Activated CD8-positive, alpha-beta memory T cell treated with anti-CD3 and anti-CD28 coated beads for 1 hour (primary cell): ENCODE measurements around the gene ABLIM1.

ENCODE experiments used
- DNase-seq, 2 donors: peaks; one replicate each; pipeline ENCODE4 v3.0.0-alpha.2; 2020; ENCODE audit warnings: low read depth in 1 of 2; ENCODE audit errors: extremely low read depth in 1 of 2

The ABLIM1 gene

DNA sequence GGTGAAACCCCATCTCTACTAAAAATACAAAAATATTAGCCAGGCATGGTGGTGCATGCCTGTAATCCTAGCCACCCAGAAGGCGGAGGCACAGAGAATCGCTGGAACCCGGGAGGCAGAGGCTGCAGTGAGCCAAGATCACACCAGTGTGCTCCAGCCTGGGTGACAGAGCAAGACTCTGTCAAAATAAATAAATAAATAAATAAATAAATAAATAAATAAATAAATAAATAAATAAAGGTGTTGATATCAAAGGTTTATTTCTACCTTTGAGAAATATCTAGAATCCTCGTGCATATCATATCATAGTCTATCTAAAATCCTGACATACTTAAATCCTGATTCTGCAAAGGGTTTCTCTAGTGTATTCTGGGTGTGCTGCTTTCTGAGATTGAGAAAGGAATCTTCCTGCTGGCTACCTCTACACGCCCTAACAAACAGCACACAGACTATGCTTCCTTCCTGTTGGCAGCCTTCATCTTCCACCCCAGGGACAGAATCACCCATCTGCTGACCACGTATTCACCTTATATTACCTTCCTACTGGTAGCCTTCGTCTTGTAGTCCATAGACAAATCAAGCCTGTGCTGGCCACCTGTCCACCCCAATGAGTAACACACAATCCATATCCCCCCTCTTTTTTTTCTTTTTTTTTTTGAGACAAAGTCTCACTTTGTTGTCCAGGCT lies 8.7 kb downstream of the ABLIM1 start:
- no peak for DNase-seq

DNA sequence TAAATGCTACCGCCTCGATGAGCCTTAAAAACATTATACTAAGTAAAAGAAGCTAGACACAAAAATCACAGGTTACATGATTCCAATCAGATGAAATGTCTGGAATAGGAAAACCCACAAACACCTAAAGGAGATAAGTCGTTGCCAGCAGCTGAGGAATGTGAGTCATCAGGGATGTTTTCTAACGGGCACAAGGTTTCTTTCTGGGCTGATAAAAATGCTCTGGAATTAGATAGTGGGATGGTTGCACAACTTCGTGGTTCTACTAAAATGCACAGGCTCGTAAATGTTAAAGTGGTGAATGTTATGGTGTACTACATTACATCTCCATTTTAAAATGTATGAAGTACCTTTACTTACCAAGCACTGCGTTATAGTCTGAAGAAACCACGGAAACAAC lies 9.7 kb downstream of the ABLIM1 start:
- DNase-seq: no peak

DNA sequence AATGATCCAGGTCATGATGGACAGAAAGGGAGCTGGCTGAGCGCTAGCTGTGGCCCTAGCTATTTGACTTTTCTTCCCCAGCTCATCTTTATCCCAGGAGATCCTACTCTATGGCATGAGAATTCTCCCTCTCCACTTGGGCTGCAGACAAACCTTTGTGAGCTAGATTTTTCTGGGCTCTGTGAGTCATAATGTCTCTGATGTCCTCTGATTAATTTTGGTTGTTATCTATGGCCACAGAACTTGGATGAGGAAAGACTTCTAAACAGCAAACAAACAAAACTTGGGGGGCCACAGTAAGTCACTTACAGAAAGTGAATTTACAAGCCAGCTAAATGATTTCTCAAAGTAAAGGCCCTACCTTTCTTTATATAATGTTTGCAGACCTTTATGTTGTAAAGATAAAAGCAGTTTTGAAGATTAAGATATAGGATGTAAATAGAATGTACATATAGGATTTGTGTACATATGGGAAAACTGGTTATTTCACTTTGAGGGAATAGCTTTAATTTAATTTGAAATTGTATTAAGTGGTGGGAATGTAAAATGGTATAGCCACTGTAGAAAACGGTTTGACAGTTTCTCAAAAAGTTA lies 10.4 kb downstream of the ABLIM1 start:
- DNase-seq: no peak

DNA sequence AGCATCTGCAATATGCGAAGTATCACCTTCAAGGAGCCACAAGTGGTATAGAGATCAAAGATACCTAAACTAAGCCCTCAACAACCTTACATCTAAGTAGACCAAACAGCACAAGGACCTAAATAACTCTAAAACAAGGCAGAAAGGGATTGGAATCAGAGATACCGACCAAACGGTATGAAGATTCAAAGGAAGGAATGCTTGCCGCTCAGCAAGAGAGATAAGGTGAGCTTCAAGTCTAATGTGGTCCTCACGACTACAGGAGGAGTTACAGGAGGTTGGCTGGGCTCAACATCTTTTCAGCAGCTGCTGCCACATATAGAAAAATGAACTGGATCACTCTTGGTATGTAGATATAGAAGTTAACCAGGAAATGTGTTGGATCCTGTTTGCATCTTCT lies 11.6 kb downstream of the ABLIM1 start:
- DNase-seq: no peak

DNA sequence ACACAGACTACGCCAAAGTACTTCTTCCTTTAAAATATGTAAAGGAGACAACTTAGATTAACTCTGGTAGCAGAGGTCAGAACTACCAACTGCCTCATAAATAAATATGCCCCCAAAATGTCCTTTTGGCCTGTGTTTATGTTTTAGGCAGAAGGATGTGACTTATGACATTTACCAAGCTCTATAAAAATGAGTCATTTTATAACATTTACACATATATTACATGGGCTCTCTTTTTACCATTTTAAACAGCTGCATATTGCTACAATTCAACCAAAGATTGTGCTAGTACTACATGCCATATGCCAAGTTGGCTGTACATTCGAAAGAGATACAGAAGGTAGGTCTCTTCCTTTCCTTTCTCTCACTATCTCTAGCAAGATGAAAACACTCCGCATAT lies 12.4 kb downstream of the ABLIM1 start:
- no peak for DNase-seq

DNA sequence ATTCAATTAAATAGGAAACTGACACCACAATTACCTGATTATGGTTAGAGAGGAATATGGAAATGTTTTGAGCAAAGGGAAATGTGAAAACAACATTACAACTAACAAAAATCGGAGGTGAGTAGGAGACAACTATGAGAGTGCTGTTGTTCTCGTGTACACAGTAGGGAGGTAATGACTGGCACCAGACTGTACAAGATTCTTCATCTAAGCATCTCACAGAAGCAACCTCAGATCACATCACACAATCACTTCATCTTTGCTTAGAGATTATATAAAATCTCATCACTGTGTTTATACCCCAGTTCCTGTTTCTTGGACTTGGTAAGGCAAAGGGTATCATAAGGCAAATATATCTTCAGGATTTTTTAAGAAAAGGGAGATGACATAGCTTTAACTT lies 14.9 kb downstream of the ABLIM1 start:
- no peak for DNase-seq

DNA sequence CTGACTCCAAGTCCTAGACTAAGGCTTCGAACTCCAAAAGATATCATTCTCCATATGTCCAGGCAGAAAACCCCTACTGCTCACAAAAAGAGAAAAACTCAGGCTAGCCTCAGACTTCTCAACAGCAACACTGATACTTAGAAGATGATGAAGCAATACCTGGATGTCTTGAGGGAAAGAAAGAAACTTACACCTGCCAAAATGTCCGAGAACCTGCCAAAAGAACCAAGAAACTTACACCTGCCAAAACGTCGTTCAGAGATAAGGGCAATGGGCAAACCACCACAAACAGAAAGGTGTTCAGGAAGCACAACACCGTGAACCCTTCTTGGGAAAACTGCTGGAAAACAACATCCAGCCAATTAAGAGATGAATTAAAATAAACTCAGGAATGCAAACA lies 15.3 kb downstream of the ABLIM1 start:
- DNase-seq: no peak

DNA sequence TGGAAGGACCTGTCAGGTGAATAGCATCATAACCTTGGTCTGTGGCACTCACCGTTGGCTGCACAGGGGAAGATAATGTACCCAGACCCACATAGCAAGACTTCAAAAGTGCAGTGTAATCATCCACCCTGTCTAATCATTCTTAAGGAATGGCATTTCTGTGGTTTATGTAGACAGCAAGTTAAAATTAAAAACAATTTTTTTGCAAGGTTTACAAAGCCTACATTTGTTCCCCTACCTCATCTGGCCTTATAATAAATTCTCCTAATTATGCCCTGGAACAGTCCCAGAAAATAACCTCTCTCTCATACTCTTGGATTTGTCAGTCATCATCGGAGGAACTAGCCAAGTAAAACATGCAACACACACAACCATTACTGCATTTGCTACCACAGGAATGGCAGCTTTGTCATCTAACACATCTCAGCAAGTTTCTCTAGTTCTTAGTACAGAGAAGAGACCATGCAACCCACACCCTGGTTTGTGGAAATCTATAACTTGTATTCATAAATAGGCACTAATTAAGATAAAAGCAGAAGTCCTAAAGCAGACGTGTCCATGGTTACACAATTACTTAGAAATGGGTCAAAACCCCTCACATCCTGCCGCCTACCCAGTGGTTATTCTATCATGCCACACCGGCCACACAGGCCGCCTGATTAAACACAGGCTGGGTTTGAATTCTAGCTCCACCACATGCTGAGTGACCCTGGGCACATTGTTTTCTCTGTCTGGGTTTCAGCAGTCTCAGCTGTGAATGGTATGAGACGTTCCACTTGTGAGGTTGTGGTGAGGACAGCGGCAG lies 19.1 kb downstream of the ABLIM1 start:
- DNase-seq: no peak

DNA sequence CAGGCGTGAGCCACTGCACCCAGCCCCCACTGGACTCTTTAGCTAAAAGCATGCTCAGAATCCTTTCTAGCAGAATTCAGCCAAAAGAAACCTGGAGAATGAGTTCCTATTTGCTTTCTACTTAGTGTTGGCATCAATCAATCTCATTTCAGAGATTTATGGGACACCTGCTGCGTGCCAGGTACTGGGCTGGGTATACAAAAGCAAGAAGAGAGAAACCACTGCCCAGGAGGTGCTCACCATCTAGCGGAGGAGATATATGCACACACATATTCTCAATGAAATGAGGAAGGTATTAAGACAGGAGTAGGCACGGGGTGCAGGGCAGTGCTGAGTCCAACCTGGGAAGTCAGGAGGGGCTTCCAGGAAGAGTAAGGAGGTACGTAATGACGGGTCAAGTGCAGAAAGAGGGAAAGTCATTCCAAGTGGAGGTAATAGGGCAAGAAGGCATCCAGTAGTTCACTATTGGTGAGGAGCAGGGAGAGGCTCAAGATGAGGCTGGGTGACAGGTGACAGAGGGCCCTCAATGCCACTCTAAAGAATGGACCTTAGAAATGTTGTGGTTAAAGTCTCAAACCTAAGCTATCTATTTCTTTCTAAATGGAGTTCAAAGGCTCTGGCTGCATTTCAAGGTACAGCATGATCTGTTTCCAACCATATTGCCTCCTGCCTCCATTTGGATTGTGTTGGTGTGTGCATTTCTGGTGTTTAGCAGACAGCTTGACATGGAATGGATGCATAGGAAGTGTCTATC lies 22.1 kb downstream of the ABLIM1 start:
- no peak for DNase-seq

DNA sequence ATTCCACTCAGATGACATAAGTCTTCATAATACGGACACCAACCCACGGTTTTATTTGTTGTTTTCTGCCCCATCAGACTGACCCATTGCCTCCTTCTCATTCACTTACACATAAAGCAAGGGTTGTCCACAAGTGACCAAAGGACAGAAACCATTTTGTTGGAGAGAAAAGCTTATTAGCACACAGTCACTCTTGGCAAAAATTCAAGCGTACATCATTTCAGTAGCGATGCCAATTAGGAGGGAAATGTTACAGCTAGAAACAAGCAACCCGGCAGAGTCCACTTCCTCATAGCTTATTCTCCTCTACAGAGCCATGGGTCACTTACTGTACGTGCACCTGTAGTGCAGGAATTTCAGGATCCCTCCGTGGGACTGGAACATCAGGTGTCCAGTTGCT lies 23.0 kb downstream of the ABLIM1 start:
- DNase-seq: no peak

DNA sequence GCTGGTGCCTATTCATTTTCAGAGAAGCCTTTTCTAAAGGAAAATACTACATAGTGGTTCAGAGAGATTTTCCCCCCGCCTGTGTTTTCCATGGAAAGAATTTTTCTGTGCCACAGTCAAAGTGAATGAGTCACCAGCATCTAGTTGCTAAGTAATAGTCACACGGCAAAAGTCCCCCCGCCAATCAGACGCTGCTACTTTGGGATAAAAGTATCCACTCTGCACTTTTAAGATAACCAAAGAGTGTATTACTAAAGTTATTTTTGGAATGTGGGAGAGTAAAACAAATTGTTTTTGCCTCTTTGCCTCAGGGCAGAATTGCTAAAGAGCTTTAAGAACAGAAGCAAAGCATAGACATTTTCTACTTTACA lies 23.5 kb downstream of the ABLIM1 start:
- DNase-seq: no peak

DNA sequence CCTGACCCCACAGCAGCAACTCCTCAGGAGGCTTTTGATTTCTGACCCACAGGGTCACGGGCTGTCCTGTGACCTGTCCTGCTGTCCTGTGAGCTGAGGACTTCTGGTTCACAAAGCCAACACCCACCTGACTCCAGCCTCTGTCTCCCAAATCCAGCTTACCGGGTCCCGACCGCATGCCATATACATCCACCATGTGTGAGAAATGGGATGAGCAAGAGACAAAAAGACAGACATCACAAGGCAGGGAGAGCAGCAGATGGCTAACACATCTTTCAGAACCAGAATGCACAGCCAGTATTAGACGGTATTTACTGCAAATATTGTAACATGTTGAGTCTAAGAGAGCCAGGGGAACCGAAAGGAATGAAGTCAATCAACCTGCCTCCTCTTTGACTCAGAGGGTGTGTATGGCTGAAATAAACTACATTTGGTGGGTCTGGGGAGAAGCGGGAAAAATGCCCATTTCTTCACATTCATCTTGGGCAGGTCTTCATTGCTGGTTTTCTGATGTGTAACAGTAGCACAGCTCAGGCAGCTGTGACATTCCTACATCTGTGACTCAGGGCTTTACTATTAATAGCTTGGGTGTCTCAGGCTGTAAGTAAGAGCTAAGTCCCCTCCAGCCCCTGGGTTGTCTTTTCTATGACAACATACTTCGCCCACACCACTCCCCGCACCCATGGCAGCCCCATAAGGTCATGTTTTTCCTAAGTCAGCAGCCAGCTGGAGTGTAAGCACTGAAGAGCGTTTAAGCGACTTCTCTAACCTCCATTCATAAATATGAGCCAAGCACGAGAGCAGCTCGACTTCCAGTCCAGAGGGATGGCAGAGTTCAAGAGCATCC lies 25.0 kb downstream of the ABLIM1 start:
- DNase-seq: no peak

DNA sequence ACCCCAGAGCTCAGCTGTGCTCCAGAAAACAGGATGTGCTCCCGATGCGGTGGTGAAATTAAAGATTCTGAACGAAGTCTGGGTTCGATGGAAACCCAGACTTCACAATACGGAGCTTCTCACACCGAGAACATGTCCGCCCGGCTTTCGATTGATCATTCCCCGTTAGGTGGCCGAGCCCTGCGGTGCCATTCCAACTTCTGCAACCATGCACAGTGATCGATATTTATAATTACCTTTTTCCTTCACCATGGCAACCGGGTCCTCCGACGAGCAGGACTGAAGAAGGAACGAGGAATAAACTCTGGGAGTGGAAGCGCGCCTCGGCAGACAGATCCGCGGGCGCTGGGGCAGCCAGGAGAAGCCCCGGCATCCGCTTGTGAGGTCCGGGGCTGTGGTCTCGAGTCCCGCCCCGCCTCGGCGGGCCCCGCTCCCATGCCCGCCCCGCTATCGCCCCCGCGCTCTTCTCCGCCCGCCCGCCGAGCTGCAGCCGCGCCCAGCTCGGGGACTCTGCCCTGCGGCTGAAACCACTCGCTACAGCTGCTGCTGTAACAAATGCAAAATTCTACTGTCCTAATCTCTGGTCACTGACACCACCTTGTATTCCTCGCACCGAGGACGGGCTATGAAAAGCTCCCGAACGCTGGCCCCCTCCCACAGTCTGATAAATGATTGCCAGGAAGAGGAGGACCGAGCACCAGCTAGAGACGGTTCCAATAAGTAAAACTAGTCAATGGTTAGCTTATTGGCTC lies 26.2 kb downstream of the ABLIM1 start:
- peak in 1 of 2 donors; percentile 8 for DNase-seq

DNA sequence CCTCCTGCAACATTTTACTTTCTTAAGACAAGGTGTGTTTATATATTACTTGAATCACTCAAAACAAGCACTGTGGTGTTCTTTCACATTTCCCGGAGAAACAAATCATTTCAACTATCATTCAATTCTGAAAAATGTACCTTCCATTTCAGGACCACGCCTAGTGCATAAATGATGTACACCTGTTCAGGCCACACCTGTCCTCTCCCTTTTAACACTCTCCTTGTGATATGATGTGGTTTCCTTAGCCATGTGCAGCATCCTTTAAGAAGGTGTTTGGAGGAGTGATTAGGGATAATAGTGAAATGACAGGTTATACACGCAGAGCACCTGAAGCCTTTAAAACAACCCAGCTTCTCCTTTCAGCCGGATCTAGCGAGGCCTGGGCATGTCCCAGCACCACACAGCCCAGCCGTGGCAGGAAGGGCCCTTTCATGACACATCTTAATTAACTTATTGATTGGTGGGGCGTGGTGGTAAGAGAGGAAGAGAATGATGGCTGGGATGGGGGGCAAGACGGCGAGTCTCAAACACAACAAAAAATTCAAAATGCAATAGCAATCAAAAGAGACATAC lies 26.9 kb downstream of the ABLIM1 start:
- no peak for DNase-seq

DNA sequence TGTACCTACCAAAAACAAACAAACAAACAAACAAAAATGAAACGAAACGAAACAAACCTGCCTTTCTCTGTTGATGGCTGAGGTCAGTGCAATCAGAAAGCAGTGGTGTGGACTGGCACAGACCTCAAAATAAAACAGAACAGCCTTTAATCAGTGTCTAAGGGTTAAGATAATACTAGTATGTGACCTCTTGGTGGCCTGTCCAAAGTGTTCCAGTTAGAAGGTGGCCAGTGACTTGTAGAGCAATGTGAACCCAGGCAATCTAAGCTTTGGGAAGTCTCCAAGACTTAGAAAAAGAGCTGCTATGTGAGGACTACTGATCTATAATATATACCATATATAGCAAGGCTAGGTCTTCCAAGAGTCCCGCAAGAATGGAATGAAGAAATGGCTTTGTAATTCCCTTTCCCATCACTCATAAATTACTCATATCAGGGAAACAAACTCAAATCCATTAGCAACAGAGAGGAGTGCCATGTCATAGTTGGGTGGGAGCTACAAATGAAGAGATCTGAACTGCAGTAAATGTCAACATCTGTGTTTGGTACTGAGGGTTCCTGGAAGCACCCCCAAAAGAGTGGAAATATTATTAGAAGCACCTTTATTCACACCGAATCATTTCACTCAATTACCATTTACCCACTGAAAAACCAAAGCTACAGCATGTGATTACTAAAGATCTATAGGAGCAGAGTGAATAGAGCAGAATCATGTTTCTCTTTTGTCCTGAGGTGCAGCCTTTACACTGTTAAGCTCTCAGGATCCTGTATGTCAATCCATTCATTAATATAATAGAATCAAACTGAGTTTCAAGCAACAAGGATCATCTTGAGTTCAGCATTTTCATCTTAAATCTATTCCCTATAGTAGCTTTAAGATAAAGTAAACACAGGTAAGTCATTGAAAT lies 28.0 kb downstream of the ABLIM1 start:
- DNase-seq: no peak

DNA sequence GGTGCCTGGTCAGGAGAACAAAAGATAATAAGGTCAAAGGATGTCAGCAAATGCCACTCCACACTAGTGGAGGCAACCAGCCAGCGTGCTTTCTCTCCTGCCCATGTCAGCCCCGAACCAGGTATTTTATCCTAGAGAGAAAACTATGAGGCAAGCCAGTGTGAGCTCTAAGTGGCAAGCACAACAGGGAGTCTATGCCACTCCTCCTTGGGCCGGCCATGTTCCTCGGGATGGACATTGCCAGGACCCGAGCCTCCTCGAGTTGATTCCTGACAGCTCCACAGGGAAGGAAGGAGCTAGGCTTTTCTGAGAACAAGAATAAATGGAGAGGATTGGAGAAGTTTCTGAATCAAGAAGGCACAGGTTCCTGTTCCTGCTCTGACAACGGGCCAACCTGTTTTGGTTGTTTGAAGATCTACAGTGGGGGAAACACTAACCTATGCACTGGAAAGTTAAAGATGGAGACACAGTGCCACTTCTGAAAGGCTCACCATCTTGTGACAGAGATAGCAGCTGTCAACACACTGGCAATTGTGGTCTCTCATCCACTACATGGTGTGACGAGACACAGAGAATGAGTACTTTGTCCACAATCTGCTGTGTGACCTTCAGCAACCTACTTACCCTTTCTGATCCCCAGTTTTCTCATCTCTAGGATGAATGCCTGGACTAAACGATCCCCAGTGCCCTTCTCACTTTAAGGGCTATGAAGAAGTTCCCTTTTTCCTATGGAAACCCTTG lies 28.8 kb downstream of the ABLIM1 start:
- DNase-seq: no peak

DNA sequence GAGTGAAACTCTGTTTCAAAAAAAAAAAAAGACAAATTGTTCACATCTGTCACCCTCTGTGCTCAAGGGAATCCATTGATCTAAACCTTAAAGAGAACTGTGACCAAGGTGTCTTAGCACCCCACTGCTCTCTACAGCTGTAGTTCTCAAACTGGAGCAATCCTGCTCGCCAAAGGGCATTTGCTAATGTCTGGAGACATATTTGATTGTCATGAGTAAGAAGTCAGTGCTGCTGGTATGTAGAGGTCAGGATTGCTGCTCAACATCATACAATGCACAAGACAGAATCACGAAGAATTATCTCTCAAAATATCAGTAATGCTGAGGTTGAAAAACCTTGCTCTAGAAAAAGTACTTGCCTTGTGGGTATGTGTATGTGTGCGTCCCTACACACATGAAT lies 30.0 kb downstream of the ABLIM1 start:
- no peak for DNase-seq

DNA sequence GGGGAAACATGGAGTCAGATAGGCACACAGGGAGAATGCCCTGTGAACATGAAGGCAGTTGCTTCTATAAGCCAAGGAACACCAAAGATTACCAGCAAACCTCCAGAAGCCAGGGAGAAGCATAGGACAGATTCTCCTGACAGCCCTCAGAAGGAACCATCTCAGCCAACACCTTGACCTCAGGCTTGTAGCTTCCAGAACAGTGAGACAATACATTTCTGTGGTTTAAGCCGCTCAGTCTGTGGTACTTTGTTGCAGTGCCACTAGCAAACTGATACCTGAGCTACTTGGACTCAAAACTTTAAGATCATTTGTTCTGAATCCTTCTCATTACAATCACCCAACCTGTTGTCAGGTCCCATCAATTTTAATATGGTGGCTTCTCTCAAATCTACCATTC lies 31.2 kb downstream of the ABLIM1 start:
- no peak for DNase-seq
